NCI-H446 (cell line): ENCODE measurements around the gene APOE.

Source experiments
- DNase-seq, 2 experiments: peaks; one replicate each; lab custom pipeline; 2025; lab: John Stamatoyannopoulos, UW

Gene APOE

GRCh38 chr19:44954278-44954648, 48.7 kb downstream of the APOE start:
- DNase-seq: no peak

- DNase-seq: peak; percentile 97 to 98
Observed at GRCh38 chr19:44954649-44955504, 49.3 kb downstream of the APOE start, which contains the start of gene CLPTM1. Gene CLPTM1, plus strand, starts transcription at chr19:44955380. Its CDS starts 16 bp downstream, at chr19:44955396.

GRCh38 chr19:44955505-44956439, 50.2 kb downstream of the APOE start:
- no peak for DNase-seq

GRCh38 chr19:44957526-44957925, 51.9 kb downstream of the APOE start:
- no peak for DNase-seq

GRCh38 chr19:44958090-44958489, 52.5 kb downstream of the APOE start:
- DNase-seq: no peak
